Measurements from ENCODE around the gene ACOT9.

GRCh38 chrX:23765449-23765848, 22.4 kb upstream of the ACOT9 start:
- TF ChIP-seq EZH2 (IDR thresholded peaks at IDR 0.05; ENCODE audit: borderline replicate concordance, low read depth, low read length, poor library complexity, severe bottlenecking) (no peak), CTCF (conservative IDR thresholded peaks at IDR 0.05; ENCODE audit: low read depth, low read length) (no peak)
